Cardiac muscle cell (in vitro differentiated cells and primary cell): ENCODE results near the gene ZNF217. TPM values are rescaled to one million over a fixed set of nuclear protein-coding genes. Genes with fewer than 3 reads are reported as not detected.
A peak's percentile ranks its signal among the peaks of the same experiment; 100 is the strongest.
"Not testable (repeated sequence)": the region's sequence is repeated elsewhere in the genome, so short reads cannot be mapped to it uniquely, and the experiment has no call there.

Experiments used
- DNase-seq, 2 donors: peaks; one replicate each; pipeline versions ENCODE4 v3.0.0 to v3.0.0-alpha.2; 2010 to 2017; ENCODE audit warnings: low read depth in 1 of 2, low spot score in 1 of 2
- H3K27ac ChIP-seq: fragments of 200-600 bp; sonication (generic); 2 replicates; pipeline ENCODE4 v1.5.1; 2016
- H3K27me3 ChIP-seq: fragments of 200-600 bp; sonication (generic); 2 replicates; pipeline ENCODE4 v1.6.0; 2016; ENCODE audit warnings: control low read depth
- H3K36me3 ChIP-seq: fragments of 200-600 bp; sonication (generic); 2 replicates; pipeline ENCODE4 v1.5.1; 2016; ENCODE audit warnings: control low read depth
- H3K4me1 ChIP-seq: fragments of 200-600 bp; sonication (generic); 2 replicates; pipeline ENCODE4 v1.8.1; 2017; ENCODE audit warnings: low read depth, mild to moderate bottlenecking, mixed run types
- H3K4me3 ChIP-seq: fragments of 200-600 bp; sonication (generic); 2 replicates; pipeline ENCODE4 v1.5.1; 2016; ENCODE audit warnings: mild to moderate bottlenecking
- H3K9me3 ChIP-seq: fragments of 200-600 bp; sonication (generic); 2 replicates; pipeline ENCODE4 v1.5.1; 2017; ENCODE audit warnings: low read depth, mild to moderate bottlenecking, control low read depth
- CTCF ChIP-seq: IDR thresholded peaks from 2 replicates; pipeline ENCODE4 v1.5.1; 2012; ENCODE audit warnings: low read depth, mild to moderate bottlenecking, low read length
- polyA plus RNA-seq: library from polyadenylated mRNA; unstranded; fragments of >200 nt; fragmentation: Nextera tagmentation; extraction: Ambion mirVana; gene quantifications from 2 replicates; pipeline ENCODE4 v1.2.1, GENCODE V29; 2016
- total RNA-seq: library from RNA; depleted of rRNA; stranded (reverse); fragments of >200 nt; gene quantifications from 2 replicates; pipeline ENCODE4 v1.2.3, GENCODE V29; 2016

The ZNF217 gene
- total RNA-seq = 16.7 and 26.3 TPM in 2 replicates
- 6.1 and 10.3 TPM in 2 replicates for polyA plus RNA-seq

- peak; percentile 68 to 79 for DNase-seq
- H3K4me1 ChIP-seq = peaks cover 39% of the 10 kb centered on the region
- H3K4me3 ChIP-seq = peak within 1 kb of the TSS; percentile 92
- H3K9me3 ChIP-seq, H3K27me3 ChIP-seq, H3K36me3 ChIP-seq: not testable (repeated sequence)
- H3K27ac ChIP-seq = peak within 1 kb of the TSS; percentile 96
Observed at GRCh38 chr20:53593466-53594007, at the start of gene ZNF217. TSS of gene ZNF217 (minus strand) at chr20:53593839. CDS start at chr20:53582826, 11,013 bp downstream.

- no peak overlapping the region for H3K4me3 ChIP-seq
- peaks cover 9% of the 10 kb centered on the region for H3K4me1 ChIP-seq
- TF ChIP-seq CTCF = no peak
- no peaks in the 10 kb centered on the region for H3K36me3 ChIP-seq
- peak overlapping the region; percentile 32 for H3K27ac ChIP-seq
- H3K9me3 ChIP-seq = no peaks in the 10 kb centered on the region
- DNase-seq = peak in 1 of 2 donors; percentile 69
- no peaks in the 10 kb centered on the region for H3K27me3 ChIP-seq
Observed at GRCh38 chr20:53643031-53643832, 49.6 kb upstream of the ZNF217 start.

GRCh38 chr20:53642196-53643030 lies 48.8 kb upstream of the ZNF217 start:
- peak; percentile 54 to 63 for DNase-seq
- no peaks in the 10 kb centered on the region for H3K36me3 ChIP-seq
- no peak overlapping the region for H3K4me3 ChIP-seq
- H3K9me3 ChIP-seq = no peaks in the 10 kb centered on the region
- peak overlapping the region; percentile 32 for H3K27ac ChIP-seq
- no peak for TF ChIP-seq CTCF
- no peaks in the 10 kb centered on the region for H3K27me3 ChIP-seq
- H3K4me1 ChIP-seq = peaks cover 9% of the 10 kb centered on the region

GRCh38 chr20:53639647-53640440 lies 46.2 kb upstream of the ZNF217 start:
- Histone ChIP-seq H3K27ac (no peak overlapping the region), H3K36me3 (no peaks in the 10 kb centered on the region), H3K27me3 (no peaks in the 10 kb centered on the region), H3K4me3 (no peak overlapping the region), H3K4me1 (peaks cover 9% of the 10 kb centered on the region), H3K9me3 (no peaks in the 10 kb centered on the region)
- TF ChIP-seq CTCF = no peak
- no peak for DNase-seq

- DNase-seq = no peak
- peaks cover 9% of the 10 kb centered on the region for H3K4me1 ChIP-seq
- no peak overlapping the region for H3K27ac ChIP-seq
- no peaks in the 10 kb centered on the region for H3K36me3 ChIP-seq
- no peak for TF ChIP-seq CTCF
- H3K27me3 ChIP-seq = no peaks in the 10 kb centered on the region
- no peaks in the 10 kb centered on the region for H3K9me3 ChIP-seq
- no peak overlapping the region for H3K4me3 ChIP-seq
Observed at GRCh38 chr20:53639128-53639527, 45.5 kb upstream of the ZNF217 start.

GRCh38 chr20:53637310-53637709 lies 43.7 kb upstream of the ZNF217 start:
- not testable (repeated sequence) for H3K4me3 ChIP-seq, H3K4me1 ChIP-seq, DNase-seq, H3K36me3 ChIP-seq, H3K27ac ChIP-seq, H3K27me3 ChIP-seq, H3K9me3 ChIP-seq
